ENCODE data around the gene SACS.

DNA sequence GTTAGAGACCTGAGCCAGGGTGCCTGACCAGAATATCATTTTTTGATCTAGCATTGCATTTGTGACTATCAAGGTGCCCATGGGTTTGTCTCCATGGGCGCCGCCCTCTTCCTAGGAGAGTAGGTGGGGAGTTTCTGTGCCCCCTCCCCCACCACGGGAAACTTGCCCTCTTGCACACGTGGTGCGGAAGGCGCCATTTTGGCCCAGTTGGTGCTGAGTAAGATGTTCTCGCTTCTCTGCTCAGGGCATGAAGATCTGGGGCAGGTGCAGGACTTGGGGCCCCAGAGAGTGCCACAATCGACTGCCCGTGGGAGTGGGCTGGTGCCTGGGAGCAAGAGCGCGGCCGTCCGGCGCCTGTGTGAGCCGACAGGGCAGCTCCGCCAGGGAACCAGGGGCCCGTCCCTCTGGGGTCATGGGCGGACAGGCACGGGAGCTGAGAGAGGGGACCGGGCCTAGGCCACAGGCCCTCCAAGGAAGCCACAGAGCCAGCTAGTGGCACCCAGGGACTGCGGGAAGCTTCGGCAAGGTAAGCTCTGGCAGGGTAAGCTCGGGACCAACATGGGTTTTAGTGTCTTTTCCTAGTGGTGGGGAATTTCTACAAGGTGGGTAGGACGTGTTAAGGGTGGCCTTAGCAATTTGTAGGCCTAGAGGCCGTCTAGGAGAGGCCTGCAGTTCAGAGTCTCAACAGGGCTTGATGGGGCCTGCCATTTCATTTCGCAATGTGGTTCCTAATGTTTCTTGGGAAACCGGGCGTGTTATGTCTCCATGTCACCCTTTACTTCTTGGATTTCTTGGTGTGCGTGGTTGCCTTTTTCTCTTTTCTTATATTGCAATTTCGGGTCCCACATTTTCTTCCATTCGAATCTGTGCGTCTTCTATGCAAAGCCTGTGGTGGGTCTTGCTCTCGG, 14.5 kb downstream of the SACS start:
- TF ChIP-seq POLR2A (IDR thresholded peaks at IDR 0.05; ENCODE audit: low read depth, low read length): no peak
- no peak for TF ChIP-seq BHLHE40 (IDR thresholded peaks at IDR 0.05; ENCODE audit: low read depth, low read length)
- TF ChIP-seq, protein P1, sequence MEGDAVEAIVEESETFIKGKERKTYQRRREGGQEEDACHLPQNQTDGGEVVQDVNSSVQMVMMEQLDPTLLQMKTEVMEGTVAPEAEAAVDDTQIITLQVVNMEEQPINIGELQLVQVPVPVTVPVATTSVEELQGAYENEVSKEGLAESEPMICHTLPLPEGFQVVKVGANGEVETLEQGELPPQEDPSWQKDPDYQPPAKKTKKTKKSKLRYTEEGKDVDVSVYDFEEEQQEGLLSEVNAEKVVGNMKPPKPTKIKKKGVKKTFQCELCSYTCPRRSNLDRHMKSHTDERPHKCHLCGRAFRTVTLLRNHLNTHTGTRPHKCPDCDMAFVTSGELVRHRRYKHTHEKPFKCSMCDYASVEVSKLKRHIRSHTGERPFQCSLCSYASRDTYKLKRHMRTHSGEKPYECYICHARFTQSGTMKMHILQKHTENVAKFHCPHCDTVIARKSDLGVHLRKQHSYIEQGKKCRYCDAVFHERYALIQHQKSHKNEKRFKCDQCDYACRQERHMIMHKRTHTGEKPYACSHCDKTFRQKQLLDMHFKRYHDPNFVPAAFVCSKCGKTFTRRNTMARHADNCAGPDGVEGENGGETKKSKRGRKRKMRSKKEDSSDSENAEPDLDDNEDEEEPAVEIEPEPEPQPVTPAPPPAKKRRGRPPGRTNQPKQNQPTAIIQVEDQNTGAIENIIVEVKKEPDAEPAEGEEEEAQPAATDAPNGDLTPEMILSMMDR (conservative IDR thresholded peaks at IDR 0.05; ENCODE audit: low read depth, low read length): no peak
- TF ChIP-seq NFE2L2 (IDR thresholded peaks at IDR 0.05; ENCODE audit: low read depth, low read length): no peak
- no peak for TF ChIP-seq MXI1 (IDR thresholded peaks at IDR 0.05; ENCODE audit: borderline replicate concordance, low read depth, low read length)
- TF ChIP-seq RFX5 (IDR thresholded peaks at IDR 0.05; ENCODE audit: low read depth, low read length): no peak
- TF ChIP-seq SMC3 (IDR thresholded peaks at IDR 0.05; ENCODE audit: low read depth, low read length): no peak
- TF ChIP-seq, protein P2, sequence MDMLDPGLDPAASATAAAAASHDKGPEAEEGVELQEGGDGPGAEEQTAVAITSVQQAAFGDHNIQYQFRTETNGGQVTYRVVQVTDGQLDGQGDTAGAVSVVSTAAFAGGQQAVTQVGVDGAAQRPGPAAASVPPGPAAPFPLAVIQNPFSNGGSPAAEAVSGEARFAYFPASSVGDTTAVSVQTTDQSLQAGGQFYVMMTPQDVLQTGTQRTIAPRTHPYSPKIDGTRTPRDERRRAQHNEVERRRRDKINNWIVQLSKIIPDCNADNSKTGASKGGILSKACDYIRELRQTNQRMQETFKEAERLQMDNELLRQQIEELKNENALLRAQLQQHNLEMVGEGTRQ (IDR thresholded peaks at IDR 0.05; ENCODE audit: low read depth, low read length): no peak
- TF ChIP-seq RCOR1 (IDR thresholded peaks at IDR 0.05; ENCODE audit: insufficient replicate concordance, low read length): no peak

Data from IMR-90 (cell line).